HepG2 (cell line): ENCODE data around the gene ZBTB46. TPM values are rescaled to one million over a fixed set of nuclear protein-coding genes. Genes with fewer than 3 reads are reported as not detected.

Experiments used
- AHR ChIP-seq: IDR thresholded peaks from 2 replicates; pipeline ENCODE4 v1.6.1; 2018; ENCODE audit warnings: missing genetic modification reagents, missing compliant biosample characterization
- ATF7-NPFF ChIP-seq: sonication (generic); formaldehyde crosslinking; IDR thresholded peaks from 2 replicates; pipeline ENCODE4 v1.8.1; 2023; ENCODE audit warnings: mild to moderate bottlenecking, low read depth, missing genetic modification reagents, moderate library complexity
- DR1 ChIP-seq: sonication (generic); formaldehyde crosslinking; IDR thresholded peaks from 2 replicates; pipeline ENCODE4 v1.8.0; 2021; ENCODE audit warnings: mild to moderate bottlenecking, missing genetic modification reagents, inconsistent platforms
- EHMT2 ChIP-seq: fragments of 200-600 bp; sonication (generic); IDR thresholded peaks from 2 replicates; pipeline ENCODE4 v1.7.0; 2017; ENCODE audit warnings: antibody characterized with exemption, low read depth, low read length, borderline replicate concordance
- HCFC1 ChIP-seq: fragments of 150-350 bp; IDR thresholded peaks from 2 replicates; pipeline ENCODE4 v1.6.1; 2014; ENCODE audit warnings: low read depth, low read length
- KLF11 ChIP-seq: IDR thresholded peaks from 2 replicates; pipeline ENCODE4 v1.6.1; 2016; ENCODE audit warnings: missing compliant biosample characterization
- MZF1 ChIP-seq: sonication (generic); formaldehyde crosslinking; IDR thresholded peaks from 2 replicates; pipeline ENCODE4 v1.8.1; 2023; ENCODE audit warnings: mild to moderate bottlenecking, missing genetic modification reagents, borderline replicate concordance
- NAIF1 ChIP-seq: sonication (generic); formaldehyde crosslinking; IDR thresholded peaks from 2 replicates; pipeline ENCODE4 v1.5.0; 2020; ENCODE audit warnings: mild to moderate bottlenecking, missing genetic modification reagents, borderline replicate concordance
- SOX5 ChIP-seq: IDR thresholded peaks from 2 replicates; pipeline ENCODE4 v1.6.1; 2016; ENCODE audit warnings: borderline replicate concordance
- TARDBP ChIP-seq: sonication (generic); formaldehyde crosslinking; IDR thresholded peaks from 2 replicates; pipeline ENCODE4 v1.8.0; 2022; ENCODE audit warnings: mild to moderate bottlenecking, missing genetic modification reagents
- ZKSCAN5 ChIP-seq: sonication (generic); formaldehyde crosslinking; IDR thresholded peaks from 2 replicates; pipeline ENCODE4 v1.5.1; 2020; ENCODE audit warnings: mild to moderate bottlenecking, missing genetic modification reagents
- ZNF121 ChIP-seq: sonication (generic); formaldehyde crosslinking; IDR thresholded peaks from 2 replicates; pipeline ENCODE4 v1.5.0; 2020; ENCODE audit warnings: mild to moderate bottlenecking, missing genetic modification reagents
- ZNF33A ChIP-seq: sonication (generic); formaldehyde crosslinking; IDR thresholded peaks from 2 replicates; pipeline ENCODE4 v1.5.1; 2020; ENCODE audit warnings: missing genetic modification reagents, mild to moderate bottlenecking, moderate library complexity, borderline replicate concordance
- ZNF431 ChIP-seq: sonication (generic); formaldehyde crosslinking; IDR thresholded peaks from 2 replicates; pipeline ENCODE4 v1.9.0; 2022; ENCODE audit warnings: missing genetic modification reagents, low read depth, mild to moderate bottlenecking, borderline replicate concordance
- ZNF501 ChIP-seq: sonication (generic); formaldehyde crosslinking; IDR thresholded peaks from 2 replicates; pipeline ENCODE4 v1.5.1; 2020; ENCODE audit warnings: mild to moderate bottlenecking, moderate library complexity, missing genetic modification reagents
- ZNF543 ChIP-seq: sonication (generic); formaldehyde crosslinking; IDR thresholded peaks from 2 replicates; pipeline ENCODE4 v1.4.0; 2020; ENCODE audit warnings: mild to moderate bottlenecking, missing genetic modification reagents
- ZNF563 ChIP-seq: sonication (generic); formaldehyde crosslinking; IDR thresholded peaks from 2 replicates; pipeline ENCODE4 v1.8.0; 2022; ENCODE audit warnings: mild to moderate bottlenecking, moderate library complexity, missing genetic modification reagents
- ZNF670 ChIP-seq: sonication (generic); formaldehyde crosslinking; IDR thresholded peaks from 2 replicates; pipeline ENCODE4 v1.8.0; 2022; ENCODE audit warnings: mild to moderate bottlenecking, missing genetic modification reagents, borderline replicate concordance
- ZSCAN30 ChIP-seq: sonication (generic); formaldehyde crosslinking; IDR thresholded peaks from 2 replicates; pipeline ENCODE4 v1.5.0; 2020; ENCODE audit warnings: mild to moderate bottlenecking, missing genetic modification reagents
- polyA plus RNA-seq, 8 experiments: library from polyadenylated mRNA; depleted of rRNA in 3 of 8; stranded (reverse) in 7 of 8; unstranded in 1 of 8; fragments of >200 nt; fragmentation: Illumina TruSeq in 4 of 8; extraction: Trizol in 4 of 8; gene quantifications; 2 replicates each; pipeline versions ENCODE4 v1.2.1 to v1.2.3, GENCODE V29; 2011 to 2016; ENCODE audit warnings: low read depth in 4 of 8, missing spikeins in 1 of 8, mixed read lengths in 1 of 8; ENCODE audit not compliant: insufficient read depth in 1 of 8
- total RNA-seq, 5 experiments: library from RNA; depleted of rRNA; stranded (reverse); fragments of >200 nt; fragmentation: Illumina TruSeq; extraction: Trizol; gene quantifications; 2 replicates each; pipeline ENCODE4 v1.2.3, GENCODE V29; 2016; ENCODE audit warnings: low read depth in 1 of 5
- TF ChIP-seq, protein P1 (sequence below): IDR thresholded peaks from 2 replicates; pipeline ENCODE4 v1.6.1; 2016; ENCODE audit warnings: low read depth
- TF ChIP-seq, protein P2 (sequence below): sonication (generic); formaldehyde crosslinking; IDR thresholded peaks from 2 replicates; pipeline ENCODE4 v1.4.0; 2020; ENCODE audit warnings: missing genetic modification reagents
- TF ChIP-seq, protein P3 (sequence below): sonication (generic); formaldehyde crosslinking; IDR thresholded peaks from 2 replicates; pipeline ENCODE4 v1.8.1; 2023; ENCODE audit warnings: mild to moderate bottlenecking, missing genetic modification reagents
- TF ChIP-seq, protein P4 (sequence below): sonication (generic); formaldehyde crosslinking; IDR thresholded peaks from 2 replicates; pipeline ENCODE4 v1.8.1; 2023; ENCODE audit warnings: mild to moderate bottlenecking, moderate library complexity, missing genetic modification reagents
- TF ChIP-seq, protein P5 (sequence below): IDR thresholded peaks from 2 replicates; pipeline ENCODE4 v1.6.1; 2016
- TF ChIP-seq, protein P6 (sequence below): sonication (generic); formaldehyde crosslinking; IDR thresholded peaks from 2 replicates; pipeline ENCODE4 v1.9.0; 2021; ENCODE audit warnings: missing genetic modification reagents, mild to moderate bottlenecking, borderline replicate concordance

Gene ZBTB46
- total and polyA plus RNA-seq, 2 of the 13 experiments (the other 11 are each of a cell fraction or from before 2014, with no cell fraction given): 1.6 to 13.5 TPM

DNA sequence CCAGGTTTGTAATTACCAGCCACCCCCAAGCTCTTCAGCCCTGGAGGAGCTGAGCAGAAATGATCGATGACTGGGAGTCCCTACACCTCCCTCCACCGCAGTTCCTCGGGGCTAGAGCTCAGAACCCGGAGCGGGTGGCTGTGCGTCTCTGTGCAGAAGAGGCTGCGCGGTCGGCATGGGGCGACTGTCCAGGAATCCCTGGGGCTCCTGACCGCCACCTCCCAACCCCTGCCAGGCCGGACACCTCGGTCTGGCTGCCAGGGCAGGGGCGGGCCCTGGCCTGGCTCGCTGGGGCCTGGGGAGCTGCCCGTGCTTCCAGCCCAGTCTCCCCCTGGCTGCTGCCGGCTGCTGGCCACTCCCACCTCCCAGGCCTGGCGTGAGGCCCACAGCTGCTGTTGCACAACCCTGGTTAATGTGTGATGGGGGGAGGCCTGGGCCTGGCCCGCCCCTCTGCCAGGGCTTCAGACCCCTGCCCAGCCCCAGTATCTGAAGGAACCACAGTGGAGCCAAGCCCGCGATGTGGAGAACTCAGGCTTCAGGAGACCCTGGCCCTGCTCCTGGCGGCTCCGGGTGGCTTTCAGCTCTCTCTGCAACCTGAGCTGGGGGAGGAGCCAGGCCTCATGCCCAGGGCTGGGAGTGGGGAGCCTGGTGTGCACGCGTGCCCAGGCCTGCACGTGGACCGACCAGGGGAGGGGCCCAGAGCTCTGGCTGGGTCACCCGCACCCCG is 90.3 kb downstream of the ZBTB46 start (continued):
- TF ChIP-seq, protein P1, sequence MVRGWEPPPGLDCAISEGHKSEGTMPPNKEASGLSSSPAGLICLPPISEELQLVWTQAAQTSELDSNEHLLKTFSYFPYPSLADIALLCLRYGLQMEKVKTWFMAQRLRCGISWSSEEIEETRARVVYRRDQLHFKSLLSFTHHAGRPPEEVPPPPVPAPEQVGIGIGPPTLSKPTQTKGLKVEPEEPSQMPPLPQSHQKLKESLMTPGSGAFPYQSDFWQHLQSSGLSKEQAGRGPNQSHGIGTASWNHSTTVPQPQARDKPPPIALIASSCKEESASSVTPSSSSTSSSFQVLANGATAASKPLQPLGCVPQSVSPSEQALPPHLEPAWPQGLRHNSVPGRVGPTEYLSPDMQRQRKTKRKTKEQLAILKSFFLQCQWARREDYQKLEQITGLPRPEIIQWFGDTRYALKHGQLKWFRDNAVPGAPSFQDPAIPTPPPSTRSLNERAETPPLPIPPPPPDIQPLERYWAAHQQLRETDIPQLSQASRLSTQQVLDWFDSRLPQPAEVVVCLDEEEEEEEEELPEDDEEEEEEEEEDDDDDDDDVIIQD (CRISPR knock-in tag): peak; percentile 76; the same call in 1 of the 2 replicates
- TF ChIP-seq NAIF1 (CRISPR knock-in tag): peak; percentile 82; the same call in 1 of the 2 replicates
- TF ChIP-seq, protein P2, sequence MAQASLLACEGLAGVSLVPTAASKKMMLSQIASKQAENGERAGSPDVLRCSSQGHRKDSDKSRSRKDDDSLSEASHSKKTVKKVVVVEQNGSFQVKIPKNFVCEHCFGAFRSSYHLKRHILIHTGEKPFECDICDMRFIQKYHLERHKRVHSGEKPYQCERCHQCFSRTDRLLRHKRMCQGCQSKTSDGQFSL (CRISPR knock-in tag): peak; percentile 94
- TF ChIP-seq HCFC1: no peak
- peak; percentile 87 for TF ChIP-seq SOX5 (CRISPR knock-in tag)
- peak; percentile 58; the same call in 1 of the 2 replicates for TF ChIP-seq ZNF670 (CRISPR knock-in tag)
- TF ChIP-seq, protein P3, sequence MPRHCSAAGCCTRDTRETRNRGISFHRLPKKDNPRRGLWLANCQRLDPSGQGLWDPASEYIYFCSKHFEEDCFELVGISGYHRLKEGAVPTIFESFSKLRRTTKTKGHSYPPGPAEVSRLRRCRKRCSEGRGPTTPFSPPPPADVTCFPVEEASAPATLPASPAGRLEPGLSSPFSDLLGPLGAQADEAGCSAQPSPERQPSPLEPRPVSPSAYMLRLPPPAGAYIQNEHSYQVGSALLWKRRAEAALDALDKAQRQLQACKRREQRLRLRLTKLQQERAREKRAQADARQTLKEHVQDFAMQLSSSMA: 0 out of 2 replicates have a peak, but pooled peaks have one; percentile 77
- TF ChIP-seq ZNF121: peak; percentile 36; the same call in 1 of the 2 replicates
- peak; percentile 98 for TF ChIP-seq TARDBP (CRISPR knock-in tag)
- TF ChIP-seq MZF1 (CRISPR knock-in tag): peak; percentile 9
- peak; percentile 97 for TF ChIP-seq ATF7-NPFF (CRISPR knock-in tag)
- no peak for TF ChIP-seq ZNF33A (CRISPR knock-in tag)
- no peak for TF ChIP-seq ZKSCAN5 (CRISPR knock-in tag)
- peak; percentile 99 for TF ChIP-seq ZSCAN30 (CRISPR knock-in tag)
- TF ChIP-seq, protein P4, sequence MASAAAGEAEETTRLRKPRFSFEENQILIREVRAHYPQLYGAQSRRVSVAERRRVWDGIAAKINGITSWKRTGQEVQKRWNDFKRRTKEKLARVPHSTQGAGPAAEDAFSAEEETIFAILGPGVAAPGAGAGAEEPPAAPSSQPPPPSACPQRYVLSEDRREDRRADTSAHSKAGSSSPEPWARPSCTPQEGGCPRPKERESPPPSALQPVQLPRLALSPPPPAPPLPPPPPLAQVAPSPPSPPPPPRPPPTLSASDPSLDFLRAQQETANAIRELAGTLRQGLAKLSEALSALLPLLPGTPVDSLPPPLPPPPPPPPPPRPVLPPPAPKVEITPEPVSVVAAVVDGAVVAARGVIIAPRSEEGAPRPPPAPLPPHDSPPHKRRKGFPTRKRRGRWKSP (CRISPR knock-in tag): peak; percentile 63; the same call in 1 of the 2 replicates
- TF ChIP-seq ZNF563 (CRISPR knock-in tag): no peak
- TF ChIP-seq, protein P5, sequence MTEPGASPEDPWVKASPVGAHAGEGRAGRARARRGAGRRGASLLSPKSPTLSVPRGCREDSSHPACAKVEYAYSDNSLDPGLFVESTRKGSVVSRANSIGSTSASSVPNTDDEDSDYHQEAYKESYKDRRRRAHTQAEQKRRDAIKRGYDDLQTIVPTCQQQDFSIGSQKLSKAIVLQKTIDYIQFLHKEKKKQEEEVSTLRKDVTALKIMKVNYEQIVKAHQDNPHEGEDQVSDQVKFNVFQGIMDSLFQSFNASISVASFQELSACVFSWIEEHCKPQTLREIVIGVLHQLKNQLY (CRISPR knock-in tag): peak; percentile 82
- TF ChIP-seq ZNF543 (CRISPR knock-in tag): peak; percentile 95
- TF ChIP-seq, protein P6, sequence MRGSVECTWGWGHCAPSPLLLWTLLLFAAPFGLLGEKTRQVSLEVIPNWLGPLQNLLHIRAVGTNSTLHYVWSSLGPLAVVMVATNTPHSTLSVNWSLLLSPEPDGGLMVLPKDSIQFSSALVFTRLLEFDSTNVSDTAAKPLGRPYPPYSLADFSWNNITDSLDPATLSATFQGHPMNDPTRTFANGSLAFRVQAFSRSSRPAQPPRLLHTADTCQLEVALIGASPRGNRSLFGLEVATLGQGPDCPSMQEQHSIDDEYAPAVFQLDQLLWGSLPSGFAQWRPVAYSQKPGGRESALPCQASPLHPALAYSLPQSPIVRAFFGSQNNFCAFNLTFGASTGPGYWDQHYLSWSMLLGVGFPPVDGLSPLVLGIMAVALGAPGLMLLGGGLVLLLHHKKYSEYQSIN (CRISPR knock-in tag): no peak
- no peak for TF ChIP-seq EHMT2
- TF ChIP-seq ZNF431 (CRISPR knock-in tag): peak; percentile 94
- TF ChIP-seq KLF11 (CRISPR knock-in tag): peak; percentile 97
- peak; percentile 94 for TF ChIP-seq ZNF501 (CRISPR knock-in tag)
- TF ChIP-seq AHR: peak; percentile 93
- peak; percentile 97 for TF ChIP-seq DR1 (CRISPR knock-in tag)
